Measurements from ENCODE around the gene BCAM. TPM values are rescaled to one million over a fixed set of nuclear protein-coding genes. Genes with fewer than 3 reads are reported as not detected.

The BCAM gene
- total RNA-seq, 3 donors from 2014 or later: 17.1 to 102 (median 75.4) TPM

GRCh38 chr19:44863990-44864389 is 55.1 kb downstream of the BCAM start:
- Histone ChIP-seq H3K4me1 (no peaks in the 10 kb centered on the region), H3K36me3 (no peaks in the 10 kb centered on the region), H3K27ac (no peak overlapping the region), H3K9me3 (no peaks in the 10 kb centered on the region), H3K4me3 (no peak overlapping the region), H3K27me3 (no peaks in the 10 kb centered on the region)
- no peak for DNase-seq (ENCODE audit: low spot score in 2 of 2)
- intact Hi-C loops (cut with DNase I; ENCODE audit: low total_unique reads): no loop called here
- no peak for TF ChIP-seq POLR2AphosphoS5 (IDR thresholded peaks at IDR 0.05)
- TF ChIP-seq POLR2A (IDR thresholded peaks at IDR 0.05): no peak
- TF ChIP-seq CTCF (IDR thresholded peaks at IDR 0.05): no peak

GRCh38 chr19:44865196-44865767 is 56.4 kb downstream of the BCAM start:
- intact Hi-C loops (cut with DNase I; ENCODE audit: low total_unique reads): no loop called here
- TF ChIP-seq CTCF (IDR thresholded peaks at IDR 0.05) (no peak), POLR2AphosphoS5 (IDR thresholded peaks at IDR 0.05) (no peak), POLR2A (IDR thresholded peaks at IDR 0.05) (no peak)
- DNase-seq (ENCODE audit: low spot score in 2 of 2): no peak
- Histone ChIP-seq H3K27me3 (no peaks in the 10 kb centered on the region), H3K36me3 (no peaks in the 10 kb centered on the region), H3K4me3 (no peak overlapping the region), H3K4me1 (no peaks in the 10 kb centered on the region), H3K27ac (peak overlapping the region in 1 of 2 donors; percentile 28), H3K9me3 (no peaks in the 10 kb centered on the region)

- TF ChIP-seq POLR2AphosphoS5 (IDR thresholded peaks at IDR 0.05): no peak
- TF ChIP-seq POLR2A (IDR thresholded peaks at IDR 0.05): no peak
- no peak for TF ChIP-seq CTCF (IDR thresholded peaks at IDR 0.05)
- H3K4me1 ChIP-seq: no peaks in the 10 kb centered on the region
- H3K36me3 ChIP-seq: no peaks in the 10 kb centered on the region
- H3K27ac ChIP-seq: peak overlapping the region in 1 of 2 donors; percentile 28
- H3K27me3 ChIP-seq: no peaks in the 10 kb centered on the region
- intact Hi-C loops (cut with DNase I; ENCODE audit: low total_unique reads): no loop called here
- H3K4me3 ChIP-seq: no peak overlapping the region
- no peaks in the 10 kb centered on the region for H3K9me3 ChIP-seq
- no peak for DNase-seq (ENCODE audit: low spot score in 2 of 2)
Measured at GRCh38 chr19:44866664-44867063, 57.8 kb downstream of the BCAM start.

- H3K4me1 ChIP-seq: no peaks in the 10 kb centered on the region
- no peak for DNase-seq (ENCODE audit: low spot score in 2 of 2)
- no peaks in the 10 kb centered on the region for H3K9me3 ChIP-seq
- no peaks in the 10 kb centered on the region for H3K36me3 ChIP-seq
- H3K4me3 ChIP-seq: no peak overlapping the region
- TF ChIP-seq POLR2A (IDR thresholded peaks at IDR 0.05): no peak
- no peak for TF ChIP-seq CTCF (IDR thresholded peaks at IDR 0.05)
- no peak for TF ChIP-seq POLR2AphosphoS5 (IDR thresholded peaks at IDR 0.05)
- peak overlapping the region in 1 of 2 donors; percentile 34 for H3K27ac ChIP-seq
- no peaks in the 10 kb centered on the region for H3K27me3 ChIP-seq
- intact Hi-C loops (cut with DNase I; ENCODE audit: low total_unique reads): no loop called here
Measured at GRCh38 chr19:44867578-44867977, 58.7 kb downstream of the BCAM start.

- no peak for DNase-seq (ENCODE audit: low spot score in 2 of 2)
- Histone ChIP-seq H3K9me3 (no peaks in the 10 kb centered on the region), H3K4me1 (no peaks in the 10 kb centered on the region), H3K27ac (peak overlapping the region in 1 of 2 donors; percentile 85), H3K27me3 (no peaks in the 10 kb centered on the region), H3K36me3 (no peaks in the 10 kb centered on the region), H3K4me3 (no peak overlapping the region)
- intact Hi-C loops (cut with DNase I; ENCODE audit: low total_unique reads): no loop called here
- TF ChIP-seq CTCF (IDR thresholded peaks at IDR 0.05) (no peak), POLR2A (IDR thresholded peaks at IDR 0.05) (no peak), POLR2AphosphoS5 (IDR thresholded peaks at IDR 0.05) (no peak)
Measured at GRCh38 chr19:44869733-44870470, 61.0 kb downstream of the BCAM start.
